ENCODE measurements around the gene ANKRD27. TPM values are rescaled to one million over a fixed set of nuclear protein-coding genes. Genes with fewer than 3 reads are reported as not detected.

ANKRD27 gene
- polyA plus RNA-seq, 1 donor from 2014 or later: 24.6 TPM

- H3K36me3 ChIP-seq (ENCODE audit: insufficient read depth, low read length): no peaks in the 10 kb centered on the region
- no peak overlapping the region for H3K27ac ChIP-seq (ENCODE audit: low read length)
- no peaks in the 10 kb centered on the region for H3F3A ChIP-seq (ENCODE audit: insufficient read depth, low read length, poor library complexity, severe bottlenecking)
- no peak overlapping the region for H3K4me2 ChIP-seq (ENCODE audit: low read length)
- no peaks in the 10 kb centered on the region for H3K79me2 ChIP-seq (replicated peaks; ENCODE audit: insufficient read depth, low read length)
- H2AFZ ChIP-seq (ENCODE audit: low read depth, low read length): no peak overlapping the region
- TF ChIP-seq MXI1 (conservative IDR thresholded peaks at IDR 0.05; ENCODE audit: poor library complexity, severe bottlenecking) (no peak), TAF1 (IDR thresholded peaks at IDR 0.05; ENCODE audit: low read depth) (no peak), SMC3 (conservative IDR thresholded peaks at IDR 0.05; ENCODE audit: poor library complexity) (no peak), RAD21 (conservative IDR thresholded peaks at IDR 0.05) (no peak), EZH2 (IDR thresholded peaks at IDR 0.05; ENCODE audit: borderline replicate concordance, insufficient read depth, low read length, poor library complexity, severe bottlenecking) (no peak), REST (IDR thresholded peaks at IDR 0.05; ENCODE audit: borderline replicate concordance) (no peak), POLR2AphosphoS5 (IDR thresholded peaks at IDR 0.05) (no peak), CTCF (IDR thresholded peaks at IDR 0.05; ENCODE audit: poor library complexity, severe bottlenecking) (no peak), EP300 (conservative IDR thresholded peaks at IDR 0.05; ENCODE audit: poor library complexity, severe bottlenecking) (no peak)
- no peaks in the 10 kb centered on the region for H3K27me3 ChIP-seq (ENCODE audit: insufficient read depth, low read depth, low read length)
- no peaks in the 10 kb centered on the region for H3K9me2 ChIP-seq (ENCODE audit: insufficient read depth, low read length)
- no peaks in the 10 kb centered on the region for H3K9me3 ChIP-seq (ENCODE audit: low read length)
- no peaks in the 10 kb centered on the region for H4K20me1 ChIP-seq (ENCODE audit: insufficient read depth)
- no peak overlapping the region for H3K4me3 ChIP-seq (ENCODE audit: low read length)
- no peak overlapping the region for H3K9ac ChIP-seq (ENCODE audit: low read length)
Observed at GRCh38 chr19:32619051-32619685, 55.8 kb downstream of the ANKRD27 start.

GRCh38 chr19:32615569-32615968 is 59.4 kb downstream of the ANKRD27 start:
- H2AFZ ChIP-seq (ENCODE audit: low read depth, low read length): no peak overlapping the region
- H3K9me3 ChIP-seq (ENCODE audit: low read length): no peaks in the 10 kb centered on the region
- H4K20me1 ChIP-seq (ENCODE audit: insufficient read depth): no peaks in the 10 kb centered on the region
- H3K4me2 ChIP-seq (ENCODE audit: low read length): no peak overlapping the region
- TF ChIP-seq POLR2AphosphoS5 (IDR thresholded peaks at IDR 0.05): no peak
- TF ChIP-seq EP300 (conservative IDR thresholded peaks at IDR 0.05; ENCODE audit: poor library complexity, severe bottlenecking): no peak
- TF ChIP-seq MXI1 (conservative IDR thresholded peaks at IDR 0.05; ENCODE audit: poor library complexity, severe bottlenecking): no peak
- no peak for TF ChIP-seq TAF1 (IDR thresholded peaks at IDR 0.05; ENCODE audit: low read depth)
- no peak for TF ChIP-seq CTCF (IDR thresholded peaks at IDR 0.05; ENCODE audit: poor library complexity, severe bottlenecking)
- TF ChIP-seq SMC3 (conservative IDR thresholded peaks at IDR 0.05; ENCODE audit: poor library complexity): no peak
- TF ChIP-seq RAD21 (conservative IDR thresholded peaks at IDR 0.05): no peak
- TF ChIP-seq REST (IDR thresholded peaks at IDR 0.05; ENCODE audit: borderline replicate concordance): no peak
- no peak for TF ChIP-seq EZH2 (IDR thresholded peaks at IDR 0.05; ENCODE audit: borderline replicate concordance, insufficient read depth, low read length, poor library complexity, severe bottlenecking)
- no peak overlapping the region for H3K4me3 ChIP-seq (ENCODE audit: low read length)
- no peaks in the 10 kb centered on the region for H3K27me3 ChIP-seq (ENCODE audit: insufficient read depth, low read depth, low read length)
- H3K9me2 ChIP-seq (ENCODE audit: insufficient read depth, low read length): no peaks in the 10 kb centered on the region
- no peaks in the 10 kb centered on the region for H3K79me2 ChIP-seq (replicated peaks; ENCODE audit: insufficient read depth, low read length)
- peaks cover 5% of the 10 kb centered on the region for H3K36me3 ChIP-seq (ENCODE audit: insufficient read depth, low read length)
- no peaks in the 10 kb centered on the region for H3F3A ChIP-seq (ENCODE audit: insufficient read depth, low read length, poor library complexity, severe bottlenecking)
- H3K27ac ChIP-seq (ENCODE audit: low read length): no peak overlapping the region
- no peak overlapping the region for H3K9ac ChIP-seq (ENCODE audit: low read length)

All from neural cell (in vitro differentiated cells).